ENCODE measurements around the gene CCL1.

DNA sequence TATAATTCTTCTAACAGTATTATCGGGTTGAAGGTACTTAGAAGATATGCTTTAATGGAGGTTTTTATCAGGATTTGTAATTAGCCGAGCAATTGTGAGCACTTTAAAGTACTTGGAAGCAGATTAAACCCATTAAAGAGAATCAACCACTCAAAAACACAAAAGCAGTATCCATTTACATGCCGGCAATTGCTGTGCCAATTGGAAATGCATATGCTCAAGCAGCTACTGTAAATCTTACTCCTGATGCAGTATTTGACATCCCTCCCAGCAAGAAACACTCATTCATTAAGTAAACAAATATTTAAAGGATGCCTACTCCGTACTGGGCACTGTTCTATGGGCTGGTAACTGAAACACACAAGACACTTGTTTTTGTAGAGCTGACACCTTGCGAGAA, 11.4 kb upstream of the CCL1 start:
- no peak for TF ChIP-seq ARNTL (CRISPR knock-in tag; IDR thresholded peaks at IDR 0.05; ENCODE audit: borderline replicate concordance, low read depth)
- TF ChIP-seq, protein P1, sequence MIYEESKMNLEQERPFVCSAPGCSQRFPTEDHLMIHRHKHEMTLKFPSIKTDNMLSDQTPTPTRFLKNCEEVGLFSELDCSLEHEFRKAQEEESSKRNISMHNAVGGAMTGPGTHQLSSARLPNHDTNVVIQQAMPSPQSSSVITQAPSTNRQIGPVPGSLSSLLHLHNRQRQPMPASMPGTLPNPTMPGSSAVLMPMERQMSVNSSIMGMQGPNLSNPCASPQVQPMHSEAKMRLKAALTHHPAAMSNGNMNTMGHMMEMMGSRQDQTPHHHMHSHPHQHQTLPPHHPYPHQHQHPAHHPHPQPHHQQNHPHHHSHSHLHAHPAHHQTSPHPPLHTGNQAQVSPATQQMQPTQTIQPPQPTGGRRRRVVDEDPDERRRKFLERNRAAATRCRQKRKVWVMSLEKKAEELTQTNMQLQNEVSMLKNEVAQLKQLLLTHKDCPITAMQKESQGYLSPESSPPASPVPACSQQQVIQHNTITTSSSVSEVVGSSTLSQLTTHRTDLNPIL (CRISPR knock-in tag; IDR thresholded peaks at IDR 0.05; ENCODE audit: low read depth): no peak
- no peak for TF ChIP-seq ZFP3 (CRISPR knock-in tag; IDR thresholded peaks at IDR 0.05)
- TF ChIP-seq, protein P2, sequence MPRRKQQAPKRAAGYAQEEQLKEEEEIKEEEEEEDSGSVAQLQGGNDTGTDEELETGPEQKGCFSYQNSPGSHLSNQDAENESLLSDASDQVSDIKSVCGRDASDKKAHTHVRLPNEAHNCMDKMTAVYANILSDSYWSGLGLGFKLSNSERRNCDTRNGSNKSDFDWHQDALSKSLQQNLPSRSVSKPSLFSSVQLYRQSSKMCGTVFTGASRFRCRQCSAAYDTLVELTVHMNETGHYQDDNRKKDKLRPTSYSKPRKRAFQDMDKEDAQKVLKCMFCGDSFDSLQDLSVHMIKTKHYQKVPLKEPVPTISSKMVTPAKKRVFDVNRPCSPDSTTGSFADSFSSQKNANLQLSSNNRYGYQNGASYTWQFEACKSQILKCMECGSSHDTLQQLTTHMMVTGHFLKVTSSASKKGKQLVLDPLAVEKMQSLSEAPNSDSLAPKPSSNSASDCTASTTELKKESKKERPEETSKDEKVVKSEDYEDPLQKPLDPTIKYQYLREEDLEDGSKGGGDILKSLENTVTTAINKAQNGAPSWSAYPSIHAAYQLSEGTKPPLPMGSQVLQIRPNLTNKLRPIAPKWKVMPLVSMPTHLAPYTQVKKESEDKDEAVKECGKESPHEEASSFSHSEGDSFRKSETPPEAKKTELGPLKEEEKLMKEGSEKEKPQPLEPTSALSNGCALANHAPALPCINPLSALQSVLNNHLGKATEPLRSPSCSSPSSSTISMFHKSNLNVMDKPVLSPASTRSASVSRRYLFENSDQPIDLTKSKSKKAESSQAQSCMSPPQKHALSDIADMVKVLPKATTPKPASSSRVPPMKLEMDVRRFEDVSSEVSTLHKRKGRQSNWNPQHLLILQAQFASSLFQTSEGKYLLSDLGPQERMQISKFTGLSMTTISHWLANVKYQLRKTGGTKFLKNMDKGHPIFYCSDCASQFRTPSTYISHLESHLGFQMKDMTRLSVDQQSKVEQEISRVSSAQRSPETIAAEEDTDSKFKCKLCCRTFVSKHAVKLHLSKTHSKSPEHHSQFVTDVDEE (CRISPR knock-in tag; IDR thresholded peaks at IDR 0.05): no peak
- no peak for TF ChIP-seq ZNF8 (CRISPR knock-in tag; IDR thresholded peaks at IDR 0.05)

All from SK-N-SH treated with all-trans-retinoic acid at 6 μM for 48 hours (cell line).